COR-L47 (cell line): ENCODE results near the gene CCR3.

Experiments
- DNase-seq: peaks from one replicate; lab custom pipeline; 2025; lab: John Stamatoyannopoulos, UW

Gene CCR3

DNA sequence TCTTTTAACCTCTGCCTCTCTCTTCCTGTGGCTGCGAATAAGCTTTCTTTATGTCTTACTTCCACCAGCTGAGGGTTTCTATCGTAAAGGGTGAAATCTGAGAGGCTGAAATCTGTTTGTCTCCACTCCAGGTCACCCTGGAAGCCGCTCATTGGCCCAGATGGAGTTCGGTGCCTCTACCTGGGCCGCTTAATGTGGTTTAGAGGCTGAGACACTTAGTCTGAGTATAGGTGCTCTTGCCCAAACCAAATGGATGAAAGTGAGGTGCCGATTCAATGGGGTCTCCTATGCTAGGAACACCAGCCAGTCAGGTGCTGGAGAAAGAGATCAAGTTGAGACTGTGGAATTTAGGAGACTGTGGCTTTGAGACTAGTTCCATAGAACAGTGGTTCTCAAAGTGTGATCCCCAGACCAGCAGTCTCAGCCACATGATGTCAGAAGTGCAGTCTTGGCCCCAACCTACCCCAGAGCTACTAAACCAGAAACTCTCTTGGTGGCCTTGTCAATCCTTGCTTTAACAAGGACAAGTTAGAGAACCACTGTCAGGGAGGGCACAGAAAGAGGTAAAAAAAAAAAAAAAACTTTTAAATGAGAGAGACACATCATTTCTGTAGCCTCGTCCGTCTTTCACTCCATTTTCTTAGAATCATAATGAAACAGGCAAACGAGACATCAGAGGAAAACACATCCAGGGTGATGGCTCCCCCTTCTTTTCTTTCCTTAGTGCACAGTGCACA is 56.8 kb downstream of the CCR3 start:
- no peak for DNase-seq

DNA sequence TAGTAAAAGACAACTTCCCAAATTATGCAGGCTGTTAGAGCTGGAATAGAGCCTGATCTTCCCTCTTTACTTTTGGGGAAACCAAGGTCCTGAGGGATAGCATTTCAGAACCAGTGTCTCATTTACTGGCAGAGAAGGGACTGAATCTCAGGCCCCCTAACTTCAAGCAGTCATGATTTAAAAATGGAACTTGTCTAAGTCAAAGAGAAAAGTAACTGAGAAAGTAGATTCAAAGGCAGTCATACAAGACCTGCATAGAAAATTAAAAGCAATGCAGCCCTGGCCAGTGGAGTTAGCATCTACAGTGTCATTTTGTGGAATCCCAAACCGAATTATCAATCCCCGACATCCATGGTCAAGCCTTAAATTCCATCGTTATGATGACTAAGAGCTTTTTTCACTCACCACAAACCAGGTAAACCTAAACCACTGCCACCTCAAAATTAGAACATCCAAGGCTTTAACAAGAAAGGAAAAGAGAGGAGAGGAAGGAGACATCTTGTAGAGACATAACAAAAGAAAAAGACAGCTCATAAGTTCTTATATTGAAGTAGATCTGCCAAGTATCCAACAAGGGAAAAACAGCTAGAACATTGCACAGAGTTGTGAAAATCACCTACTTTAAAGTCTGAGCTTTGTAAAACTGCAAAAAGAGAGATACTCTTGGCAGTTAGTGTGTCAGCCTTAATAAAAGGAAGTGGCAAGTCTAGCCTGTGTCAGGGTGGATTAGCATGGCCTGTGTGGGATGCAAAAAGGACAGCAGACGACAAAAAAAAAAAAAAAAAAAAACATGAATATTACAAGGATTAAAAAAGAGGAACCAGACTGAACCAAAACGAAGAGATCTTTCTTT is 57.6 kb downstream of the CCR3 start:
- DNase-seq, result no peak

DNA sequence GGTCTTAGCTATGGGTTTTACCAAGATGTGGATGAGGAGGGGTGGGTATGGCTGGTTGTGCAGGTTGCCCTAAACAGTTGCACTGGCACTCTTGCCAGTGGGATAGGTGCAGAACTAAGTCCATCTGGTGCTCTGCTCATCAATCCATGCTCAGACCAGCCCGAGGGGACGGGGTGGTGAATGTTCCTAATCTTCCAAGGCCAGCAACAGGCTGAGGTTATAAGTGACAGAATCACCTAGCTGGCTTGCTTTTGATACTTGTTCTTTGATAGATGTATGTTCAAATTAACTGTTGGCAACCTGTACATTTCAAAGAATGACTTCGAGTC is 58.2 kb downstream of the CCR3 start:
- no peak for DNase-seq

- DNase-seq, result no peak
These were observed 59.0 kb downstream of the CCR3 start for GRCh38 chr3:46301122-46301835.

- DNase-seq, result no peak
These were observed 61.0 kb downstream of the CCR3 start for GRCh38 chr3:46303240-46303639.

DNA sequence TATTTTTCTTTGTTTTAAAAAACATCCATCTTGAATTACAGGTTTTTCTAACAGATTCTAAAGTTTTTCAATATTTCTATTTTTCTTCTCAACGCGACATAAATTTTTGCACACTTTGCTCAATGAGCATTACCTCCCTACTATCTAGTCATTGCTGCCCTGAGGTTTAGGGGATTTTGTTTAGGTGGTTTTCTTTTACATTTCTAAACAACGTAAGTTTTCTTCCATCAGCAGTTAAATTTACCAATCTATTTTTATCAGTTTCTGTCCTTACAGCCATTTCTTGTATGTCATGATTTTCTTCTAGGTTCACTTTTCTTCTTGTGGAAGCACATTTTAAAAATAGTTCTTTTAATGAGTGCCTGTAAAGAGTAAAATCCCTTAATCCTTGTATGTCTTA is 62.5 kb downstream of the CCR3 start:
- DNase-seq, result no peak

DNA sequence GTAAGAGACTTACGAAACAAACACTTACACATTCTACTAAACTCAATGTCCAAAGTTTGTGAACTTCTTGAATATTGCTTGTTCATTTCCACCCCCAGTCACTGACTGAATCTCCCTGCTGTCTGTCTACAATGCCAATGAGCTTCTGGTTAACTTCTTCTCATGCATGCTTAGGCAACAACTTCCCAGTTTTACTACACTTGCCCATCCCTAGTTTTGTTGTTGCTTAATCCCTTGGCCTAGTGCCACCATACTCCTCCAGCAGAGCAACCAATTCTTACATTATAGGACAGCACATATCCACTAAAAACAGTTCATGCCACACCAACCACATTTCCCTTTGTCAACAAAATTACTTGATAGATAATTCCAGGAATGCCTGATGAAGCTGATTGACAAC is 70.7 kb downstream of the CCR3 start:
- DNase-seq, result no peak

DNA sequence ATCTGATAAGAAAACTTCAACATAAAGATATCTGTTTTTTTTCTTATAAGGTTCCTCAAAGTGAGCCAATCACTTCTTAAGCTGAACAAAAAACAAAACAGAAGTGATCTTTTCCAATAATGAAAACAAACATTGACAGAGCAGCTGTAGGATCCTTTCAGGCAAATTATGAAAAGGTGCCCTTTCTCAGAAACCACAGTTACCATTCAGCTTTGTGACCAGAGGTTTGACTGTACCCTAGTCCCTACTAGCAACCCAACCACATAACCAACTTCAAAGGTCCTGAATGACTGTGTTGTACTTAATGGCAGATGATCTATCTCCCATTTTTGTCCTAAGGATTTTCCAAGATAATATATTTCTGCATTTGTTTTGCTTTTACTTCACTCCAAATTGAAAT is 72.3 kb downstream of the CCR3 start:
- no peak for DNase-seq

- DNase-seq, result no peak
These were observed 73.9 kb downstream of the CCR3 start for GRCh38 chr3:46316206-46316605.
